HG03139 (cell line): ENCODE measurements around the gene ST3GAL2.
"Not testable (repeated sequence)": the region's sequence is repeated elsewhere in the genome, so short reads cannot be mapped to it uniquely, and the experiment has no call there.

ENCODE experiments used
- ATAC-seq: cut with Tn5 transposase; IDR thresholded peaks from one replicate; pipeline ENCODE4 v1.9.1; 2021; ENCODE audit not compliant: unreplicated experiment

Gene ST3GAL2

DNA sequence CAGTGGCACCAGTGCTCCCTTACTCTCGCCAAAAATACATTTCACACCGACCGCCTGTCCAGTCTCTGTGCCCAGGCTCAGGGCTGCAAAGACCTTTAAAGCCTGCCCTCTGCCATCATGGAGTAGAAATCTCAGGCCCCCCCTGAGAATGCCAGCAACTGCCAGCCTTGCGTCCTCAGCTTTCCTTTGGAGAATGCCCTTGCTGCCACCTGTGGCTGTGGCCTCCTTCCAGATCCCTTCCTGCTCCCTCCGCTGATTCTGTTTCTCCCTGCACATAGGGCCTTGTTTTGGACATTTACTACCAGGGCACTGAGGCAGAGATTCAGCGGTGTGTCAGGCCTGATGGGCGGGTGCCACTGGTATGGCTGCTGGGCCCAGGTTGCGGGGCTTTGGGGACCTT, 28.7 kb upstream of the ST3GAL2 start:
- ATAC-seq: no peak

DNA sequence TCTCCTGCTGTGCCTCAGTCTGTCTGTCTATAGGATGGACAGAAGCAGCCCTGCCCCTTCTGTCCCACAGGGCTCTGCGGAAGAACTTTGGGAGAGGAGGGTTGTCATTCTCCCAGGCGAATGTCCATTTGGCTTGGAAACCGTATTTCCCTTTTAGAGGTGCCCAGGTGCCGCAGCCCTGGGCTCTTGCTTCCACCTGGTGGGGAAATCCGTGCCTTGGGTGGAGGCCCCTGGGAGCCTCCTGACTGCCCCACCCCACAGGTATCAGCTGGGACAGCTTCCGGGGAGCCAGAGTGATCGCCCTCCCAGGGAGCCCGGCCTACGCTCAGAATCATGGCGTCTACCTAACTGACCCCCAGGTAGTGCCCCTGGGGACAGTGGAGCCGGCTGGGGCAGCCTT, 28.2 kb upstream of the ST3GAL2 start:
- ATAC-seq: no peak

GRCh38 chr16:70466805-70467076, 27.8 kb upstream of the ST3GAL2 start:
- ATAC-seq: no peak

DNA sequence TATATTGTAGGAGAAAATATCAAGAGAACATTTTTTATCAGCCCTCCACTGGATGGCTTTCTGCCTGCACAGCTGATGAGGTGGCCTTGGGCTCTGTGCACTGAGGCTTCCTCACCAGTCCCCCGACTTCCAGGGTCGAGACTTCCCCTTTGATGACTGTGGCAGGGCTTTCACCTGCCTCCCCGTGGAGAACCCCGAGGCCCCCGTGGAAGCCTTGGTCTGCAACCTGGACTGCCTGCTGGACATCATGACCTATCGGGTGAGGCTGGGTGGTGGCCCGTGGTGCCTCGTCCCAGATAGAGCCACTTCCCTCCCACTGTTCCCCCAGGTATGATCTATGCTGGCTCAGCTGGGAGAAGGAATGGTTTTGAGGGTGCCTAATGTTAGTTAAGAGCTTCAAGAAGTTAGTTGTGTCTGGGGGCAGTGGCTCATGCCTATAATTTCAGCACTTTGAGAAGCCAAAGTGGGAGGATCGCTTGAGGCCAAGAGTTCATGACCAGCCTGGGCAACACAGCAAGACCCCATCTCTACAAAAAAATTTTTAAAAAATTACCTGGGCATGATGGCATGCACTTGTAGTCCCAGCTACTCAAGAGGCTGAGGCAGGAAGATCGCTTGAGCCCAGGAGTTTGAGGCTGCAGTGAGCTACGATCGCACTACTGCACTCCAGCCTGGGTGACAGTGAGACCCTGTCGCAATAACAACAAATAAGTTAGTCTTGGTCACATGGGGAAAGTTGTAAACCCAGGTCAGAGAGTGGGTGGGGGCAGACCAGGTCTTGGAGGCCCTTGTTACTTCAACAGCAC, 27.3 kb upstream of the ST3GAL2 start:
- no peak for ATAC-seq

- no peak for ATAC-seq
Observed at GRCh38 chr16:70463235-70463634, 24.3 kb upstream of the ST3GAL2 start.

DNA sequence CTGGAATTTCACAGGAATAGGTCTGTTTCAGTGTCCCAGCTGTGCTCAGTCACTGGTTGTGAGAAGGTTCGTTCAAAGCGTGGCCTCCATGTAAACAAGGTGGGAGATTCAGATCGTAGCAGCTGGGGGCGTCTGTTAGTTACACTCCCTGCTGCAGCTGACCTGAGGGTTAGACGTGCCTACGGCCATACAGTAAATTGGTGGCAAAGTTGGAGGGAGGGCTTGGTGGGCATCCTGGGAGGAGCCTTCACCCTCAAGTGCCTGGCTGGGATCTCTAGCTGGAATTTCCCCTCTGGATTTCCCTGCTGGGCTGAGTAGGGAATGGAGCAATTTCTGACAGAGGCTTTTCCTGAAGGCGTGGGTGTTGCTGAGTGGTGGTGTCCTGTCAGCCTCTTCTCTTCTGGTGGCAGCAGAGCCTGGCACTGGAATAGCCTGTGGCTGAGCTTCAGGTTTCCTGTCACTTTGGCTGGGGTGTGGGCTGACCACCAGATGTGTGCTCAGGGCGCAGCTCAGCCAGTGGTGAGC, 21.9 kb upstream of the ST3GAL2 start:
- no peak for ATAC-seq

DNA sequence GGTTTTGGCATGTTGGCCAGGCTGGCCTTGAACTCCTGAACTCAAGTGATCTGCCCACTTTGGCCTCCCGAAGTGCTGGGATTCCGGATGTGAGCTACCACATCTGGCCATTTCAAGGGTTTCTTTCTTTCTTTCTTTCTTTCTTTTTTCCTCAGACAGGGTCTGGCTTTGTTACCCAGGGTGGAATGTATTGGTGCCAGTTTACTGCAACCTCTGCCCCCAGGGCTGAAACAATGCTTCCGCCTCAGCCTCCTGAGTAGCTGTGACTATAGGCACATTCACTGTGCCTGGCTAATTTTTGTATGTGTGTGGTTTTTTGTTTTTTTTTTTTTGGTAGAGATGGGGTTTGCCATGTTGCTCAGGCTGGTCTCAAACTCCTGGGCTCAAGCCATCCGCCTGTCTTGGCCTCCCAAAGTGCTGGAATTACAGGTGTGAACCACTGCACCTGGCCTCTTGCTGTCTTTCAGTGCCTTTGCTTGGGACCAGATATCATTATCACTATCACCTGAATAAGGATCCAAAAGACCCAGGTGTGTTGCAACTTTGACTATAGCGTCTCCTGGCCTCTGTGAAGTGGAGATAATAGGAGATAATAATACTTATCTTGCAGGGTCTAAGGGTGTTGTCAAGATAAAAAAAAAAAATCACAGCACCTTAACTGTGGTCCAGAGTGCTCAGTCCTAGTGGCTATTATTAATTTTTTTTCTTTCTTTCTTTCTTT, 18.7 kb upstream of the ST3GAL2 start:
- ATAC-seq: no peak

- ATAC-seq: no peak
Observed at GRCh38 chr16:70455910-70456309, 17.0 kb upstream of the ST3GAL2 start.

DNA sequence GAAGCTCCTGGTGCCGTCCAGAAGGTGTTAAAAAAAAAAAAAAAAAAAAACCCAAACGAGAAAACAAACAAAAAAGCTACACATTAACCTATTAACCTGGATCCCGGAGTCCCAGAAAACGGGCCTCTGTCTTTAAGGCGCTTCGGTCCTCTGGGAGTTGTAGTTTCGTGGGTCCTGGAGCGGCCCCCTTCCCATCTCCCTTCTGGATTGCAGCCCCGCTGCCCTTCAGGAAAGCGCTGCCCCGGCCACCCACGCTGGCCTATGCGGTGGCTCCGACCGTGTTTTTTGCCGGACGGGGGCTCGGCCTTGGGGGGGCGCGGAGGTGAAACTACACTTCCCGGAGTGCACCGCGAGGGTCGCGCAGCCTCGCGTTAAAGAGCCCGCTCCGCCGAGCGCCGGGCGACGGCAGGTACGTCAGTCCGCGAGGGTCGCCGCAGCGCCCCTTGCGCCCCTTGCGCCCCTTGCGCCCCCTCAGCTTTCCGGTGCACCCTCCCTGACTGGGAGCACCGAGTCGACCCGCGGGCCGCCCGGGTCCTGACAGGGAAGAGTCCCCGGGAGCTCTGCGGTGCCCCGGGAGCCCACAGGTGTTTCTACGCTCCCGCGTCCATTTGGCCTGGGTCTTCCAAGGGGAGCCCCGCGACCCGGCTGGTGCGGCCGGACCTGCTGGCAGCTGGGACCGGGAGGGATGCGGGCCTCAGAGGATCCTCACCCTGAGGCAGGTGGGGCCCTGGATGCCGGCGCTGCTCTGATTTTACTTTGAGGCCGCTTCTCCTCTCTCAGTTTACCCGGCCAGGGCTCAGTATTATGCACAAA, 15.5 kb upstream of the ST3GAL2 start, which contains the start of gene FCSK:
FCSK (plus strand) TSS at position 374 of the 813 bp plus-strand sequence. CDS start 8,596 bp downstream, outside the sequence.
- ATAC-seq: peak; percentile 78

GRCh38 chr16:70453892-70454221, 15.0 kb upstream of the ST3GAL2 start:
- no peak for ATAC-seq

DNA sequence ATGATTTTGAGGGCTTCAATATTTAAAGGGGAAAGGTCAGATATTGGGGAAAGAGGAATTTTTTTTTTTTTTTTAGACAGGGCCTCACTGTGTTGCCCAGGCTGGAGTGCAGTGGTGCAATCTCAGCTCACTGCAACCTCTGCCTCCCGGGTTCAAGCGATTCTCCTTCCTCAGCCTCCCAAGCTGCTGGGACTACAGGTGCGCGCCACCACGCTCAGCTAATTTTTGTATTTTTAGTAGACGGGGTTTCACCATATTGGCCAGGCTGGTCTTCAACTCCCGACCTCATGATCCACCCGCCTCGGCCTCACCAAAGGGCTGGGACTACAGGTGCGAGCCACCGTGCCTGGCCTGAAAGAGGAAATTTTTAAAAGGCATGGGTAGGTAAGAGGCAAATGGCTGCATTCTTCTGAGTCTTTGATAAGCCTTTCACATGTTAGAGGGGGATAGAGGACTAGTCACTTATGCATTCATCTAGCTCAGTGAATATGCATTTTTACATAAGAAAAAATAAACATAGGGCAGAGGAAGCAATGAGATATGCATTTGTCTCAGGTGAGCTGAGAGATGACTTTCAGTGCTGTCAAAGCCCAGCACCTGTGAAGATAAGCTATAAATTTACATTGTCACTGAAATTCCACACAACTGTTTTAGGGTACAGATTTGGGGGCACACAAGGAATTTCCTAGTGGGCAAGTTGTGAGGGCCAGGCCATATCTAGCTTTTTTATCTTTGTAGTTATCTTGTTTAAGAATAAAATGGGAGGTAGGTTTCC, 14.4 kb upstream of the ST3GAL2 start:
- no peak for ATAC-seq

DNA sequence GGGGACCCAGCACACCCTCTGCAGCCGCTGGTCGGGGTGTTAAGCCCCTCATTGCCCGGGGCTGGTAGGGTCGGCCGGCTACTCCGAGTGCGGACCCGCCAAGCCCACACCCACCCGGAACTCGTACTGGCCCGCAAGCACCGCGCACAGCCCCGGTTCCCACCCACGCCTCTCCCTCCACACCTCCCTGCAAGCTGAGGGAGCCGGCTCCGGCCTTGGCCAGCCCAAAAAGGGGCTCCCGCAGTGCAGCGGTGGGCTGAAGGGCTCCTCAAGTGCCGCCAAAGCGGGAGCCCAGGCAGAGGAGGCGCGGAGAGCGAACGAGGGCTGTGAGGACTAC, 12.1 kb upstream of the ST3GAL2 start:
- ATAC-seq: not testable (repeated sequence)

DNA sequence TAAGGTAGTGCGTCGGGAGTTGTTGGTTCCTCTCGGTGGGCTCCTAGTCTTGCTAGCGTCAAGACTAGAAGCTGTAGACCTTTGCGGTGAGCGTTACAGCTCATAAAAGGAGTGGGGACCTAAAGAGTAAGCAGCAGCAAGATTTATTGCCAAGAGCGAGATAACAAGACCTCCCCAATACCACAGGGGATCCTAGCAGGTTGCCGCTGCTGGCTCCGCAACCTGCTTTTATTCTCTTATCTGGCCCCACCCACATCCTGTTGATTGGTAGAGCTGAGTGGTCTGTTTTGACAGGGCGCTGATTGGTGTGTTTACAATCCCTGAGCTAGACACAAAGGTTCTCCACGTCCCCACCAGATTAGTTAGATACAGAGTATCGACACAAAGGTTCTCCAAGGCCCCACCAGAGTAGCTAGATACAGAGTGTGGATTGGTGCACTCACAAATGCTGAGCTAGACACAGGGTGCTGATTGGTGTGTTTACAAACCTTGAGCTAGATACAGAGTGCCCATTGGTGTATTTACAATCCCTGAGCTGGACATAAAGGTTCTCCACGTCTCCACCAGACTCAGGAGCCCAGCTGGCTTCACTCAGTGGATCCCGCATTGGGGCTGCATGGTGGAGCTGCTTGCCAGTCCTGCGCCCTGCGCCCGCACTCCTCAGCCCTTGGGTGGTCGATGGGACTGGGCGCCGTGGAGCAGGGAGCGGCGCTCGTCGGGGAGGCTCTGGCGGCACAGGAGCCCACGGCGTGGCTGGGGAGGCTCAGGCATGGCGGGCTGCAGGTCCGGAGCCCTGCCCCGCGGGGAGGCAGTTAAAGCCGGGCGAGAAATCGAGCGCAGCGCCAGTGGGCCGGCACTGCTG, 11.5 kb upstream of the ST3GAL2 start:
- not testable (repeated sequence) for ATAC-seq

DNA sequence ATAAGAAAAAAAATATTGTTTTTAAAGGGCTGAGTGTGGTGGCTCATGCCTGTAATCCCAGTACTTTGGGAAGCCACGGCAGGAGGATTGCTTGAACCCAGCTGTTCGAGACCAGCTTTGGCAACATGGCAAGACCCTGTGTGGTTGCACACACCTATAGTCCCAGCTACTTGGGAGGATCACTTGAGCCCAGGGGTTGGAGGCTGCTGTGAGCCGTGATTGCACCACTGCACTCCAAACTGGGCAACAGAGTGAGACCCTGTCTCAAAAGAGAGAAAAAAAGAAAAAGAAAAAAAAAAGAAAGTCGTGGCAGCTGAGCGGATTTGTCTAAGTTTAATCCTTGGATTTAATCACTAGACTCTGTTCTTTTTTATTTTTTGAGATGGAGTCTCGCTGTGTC, 9.2 kb upstream of the ST3GAL2 start:
- ATAC-seq: no peak

DNA sequence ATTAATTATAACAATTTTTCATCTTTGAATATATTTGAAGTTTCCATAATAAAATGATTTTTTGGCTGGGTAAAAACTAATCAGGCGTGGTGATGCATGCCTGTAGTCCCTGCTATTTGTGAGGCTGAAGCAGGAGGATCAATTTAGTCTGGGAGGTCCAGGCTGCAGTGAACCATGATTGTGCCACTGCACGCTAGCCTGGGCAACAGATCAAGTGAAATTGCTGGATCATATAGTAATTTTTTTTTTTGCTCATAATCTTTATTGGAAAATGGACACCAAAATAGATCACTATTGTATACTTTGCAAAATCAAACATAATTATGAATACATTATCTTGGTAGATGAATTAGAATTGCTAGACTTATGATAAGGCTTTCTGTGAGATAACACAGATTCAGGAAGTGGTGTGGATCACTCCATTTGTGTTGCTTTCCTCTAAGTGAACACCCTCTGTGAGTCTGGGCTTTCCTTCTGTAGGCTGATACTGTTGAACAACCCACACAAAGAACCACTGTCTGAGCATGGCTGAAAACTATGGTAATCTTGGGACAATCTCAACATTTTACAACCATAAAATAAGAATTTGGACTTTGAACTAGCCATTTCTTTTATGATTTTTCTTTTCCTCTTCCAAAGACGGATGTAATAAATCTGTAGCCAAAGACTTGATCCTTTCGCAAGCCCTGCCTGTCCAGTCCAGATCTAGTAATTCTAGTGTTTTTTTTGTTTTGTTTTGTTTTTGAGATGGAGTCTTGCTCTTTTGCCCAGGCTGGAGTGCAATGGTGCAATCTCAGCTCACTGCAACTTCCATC, 5.6 kb upstream of the ST3GAL2 start:
- no peak for ATAC-seq

GRCh38 chr16:70442344-70442743, 3.4 kb upstream of the ST3GAL2 start:
- ATAC-seq: no peak

- no peak for ATAC-seq
Observed at GRCh38 chr16:70441406-70441990, 2.6 kb upstream of the ST3GAL2 start.

GRCh38 chr16:70440009-70440692, 1.3 kb upstream of the ST3GAL2 start:
- no peak for ATAC-seq
